OCI-LY3 (cell line): ENCODE data around the gene NVL.

Experiments used
- H2AFZ ChIP-seq: fragments of 200-600, 300-600 bp; shearing (Covaris generic); 2 replicates; pipeline ENCODE4 v1.6.0; 2014; ENCODE audit warnings: antibody characterized with exemption, low read depth, low read length
- H3K27ac ChIP-seq: fragments of 200-600, 300-600 bp; sonication (generic); 2 replicates; pipeline ENCODE4 v1.5.1; 2014; ENCODE audit warnings: mild to moderate bottlenecking, low read length, moderate library complexity, mixed read lengths
- H3K27me3 ChIP-seq: fragments of 200-600, 300-600 bp; sonication (generic); 2 replicates; pipeline ENCODE4 v1.6.1; 2014; ENCODE audit warnings: low read depth, low read length, mixed read lengths
- H3K36me3 ChIP-seq: fragments of 200-600, 300-600 bp; sonication (generic); replicated peaks from 2 replicates; pipeline ENCODE3; 2014; ENCODE audit warnings: low read depth, low read length, mixed read lengths
- H3K4me1 ChIP-seq: fragments of 300-600, 200-600 bp; sonication (generic); 2 replicates; pipeline ENCODE4 v1.6.1; 2014; ENCODE audit warnings: low read length, mixed read lengths
- H3K4me2 ChIP-seq: fragments of 200-600, 300-600 bp; sonication (generic); 2 replicates; pipeline ENCODE4 v1.6.1; 2014; ENCODE audit warnings: low read length, mixed read lengths
- H3K4me3 ChIP-seq: fragments of 300-600, 200-600 bp; sonication (generic); 2 replicates; pipeline ENCODE4 v1.5.1; 2014; ENCODE audit warnings: antibody characterized with exemption, mild to moderate bottlenecking, low read length, moderate library complexity
- H3K79me2 ChIP-seq: fragments of 300-600, 200-600 bp; shearing (Covaris generic); 2 replicates; pipeline ENCODE4 v1.6.1; 2014; ENCODE audit warnings: mild to moderate bottlenecking, low read length, mixed read lengths
- H3K9ac ChIP-seq: fragments of 300-600, 200-600 bp; shearing (Covaris generic); 2 replicates; pipeline ENCODE4 v1.6.0; 2014; ENCODE audit warnings: mild to moderate bottlenecking, low read length, moderate library complexity
- H3K9me3 ChIP-seq: fragments of 200-600, 300-600 bp; shearing (Covaris generic); 2 replicates; pipeline ENCODE4 v1.6.1; 2014; ENCODE audit warnings: low read length, mixed read lengths; ENCODE audit not compliant: insufficient read depth
- H4K20me1 ChIP-seq: fragments of 200-600, 300-600 bp; sonication (generic); 2 replicates; pipeline ENCODE4 v1.6.1; 2016; ENCODE audit warnings: low read length, mixed read lengths; ENCODE audit not compliant: insufficient read depth
- CTCF ChIP-seq: fragments of 200-600, 300-600 bp; sonication (generic); IDR thresholded peaks from 2 replicates; pipeline ENCODE4 v1.5.1; 2014; ENCODE audit warnings: antibody characterized with exemption, low read length, low read depth
- EZH2phosphoT487 ChIP-seq: fragments of 200-600 bp; shearing (Covaris generic); IDR thresholded peaks from 2 replicates; pipeline ENCODE4 v1.6.1; 2018; ENCODE audit warnings: antibody characterized with exemption, mixed run types, low read depth

NVL gene

GRCh38 chr1:224300346-224300745 is 29.6 kb downstream of the NVL start:
- H3K9ac ChIP-seq = no peak overlapping the region
- no peaks in the 10 kb centered on the region for H4K20me1 ChIP-seq
- H3K36me3 ChIP-seq = peaks cover 52% of the 10 kb centered on the region
- H3K4me2 ChIP-seq = no peak overlapping the region
- no peak overlapping the region for H3K27ac ChIP-seq
- H3K4me1 ChIP-seq = peaks cover 4% of the 10 kb centered on the region; the same call in 1 of the 2 replicates
- no peak overlapping the region for H2AFZ ChIP-seq
- H3K9me3 ChIP-seq = no peaks in the 10 kb centered on the region
- TF ChIP-seq CTCF (no peak), EZH2phosphoT487 (no peak)
- no peaks in the 10 kb centered on the region for H3K27me3 ChIP-seq
- H3K79me2 ChIP-seq = no peaks in the 10 kb centered on the region
- H3K4me3 ChIP-seq = no peak overlapping the region

- H3K9ac ChIP-seq = no peak overlapping the region
- TF ChIP-seq EZH2phosphoT487 (no peak), CTCF (no peak)
- H3K4me3 ChIP-seq = no peak overlapping the region
- H3K4me1 ChIP-seq = peaks cover 4% of the 10 kb centered on the region; the same call in 1 of the 2 replicates
- no peak overlapping the region for H3K27ac ChIP-seq
- peaks cover 56% of the 10 kb centered on the region for H3K36me3 ChIP-seq
- H2AFZ ChIP-seq = no peak overlapping the region
- H3K79me2 ChIP-seq = no peaks in the 10 kb centered on the region
- no peaks in the 10 kb centered on the region for H4K20me1 ChIP-seq
- H3K9me3 ChIP-seq = no peaks in the 10 kb centered on the region
- no peak overlapping the region for H3K4me2 ChIP-seq
- no peaks in the 10 kb centered on the region for H3K27me3 ChIP-seq
Observed at GRCh38 chr1:224298346-224299330, 31.3 kb downstream of the NVL start.

GRCh38 chr1:224294775-224295174 is 35.2 kb downstream of the NVL start:
- H3K9ac ChIP-seq = no peak overlapping the region
- TF ChIP-seq CTCF = no peak
- TF ChIP-seq EZH2phosphoT487 = no peak
- H3K36me3 ChIP-seq = peaks cover 49% of the 10 kb centered on the region
- H2AFZ ChIP-seq = no peak overlapping the region
- H3K4me2 ChIP-seq = no peak overlapping the region
- H4K20me1 ChIP-seq = no peaks in the 10 kb centered on the region
- no peaks in the 10 kb centered on the region for H3K4me1 ChIP-seq
- H3K79me2 ChIP-seq = no peaks in the 10 kb centered on the region
- no peak overlapping the region for H3K27ac ChIP-seq
- no peaks in the 10 kb centered on the region for H3K9me3 ChIP-seq
- H3K4me3 ChIP-seq = no peak overlapping the region
- no peaks in the 10 kb centered on the region for H3K27me3 ChIP-seq

GRCh38 chr1:224292419-224292818 is 37.6 kb downstream of the NVL start:
- H3K4me3 ChIP-seq = no peak overlapping the region
- H3K27me3 ChIP-seq = no peaks in the 10 kb centered on the region
- H3K79me2 ChIP-seq = no peaks in the 10 kb centered on the region
- no peak overlapping the region for H3K27ac ChIP-seq
- peaks cover 50% of the 10 kb centered on the region for H3K36me3 ChIP-seq
- H3K4me1 ChIP-seq = no peaks in the 10 kb centered on the region
- H3K9me3 ChIP-seq = no peaks in the 10 kb centered on the region
- H3K9ac ChIP-seq = no peak overlapping the region
- H2AFZ ChIP-seq = no peak overlapping the region
- H4K20me1 ChIP-seq = no peaks in the 10 kb centered on the region
- no peak overlapping the region for H3K4me2 ChIP-seq
- TF ChIP-seq EZH2phosphoT487 (no peak), CTCF (no peak)
